Natural killer cell treated with Interleukin-12 subunit alpha and Interleukin-12 subunit beta and Interleukin-15 and Interleukin-18, amount 100 ng/mL, for 72 hours (primary cell): ENCODE data around the gene TSPAN9. TPM values are rescaled to one million over a fixed set of nuclear protein-coding genes. Genes with fewer than 3 reads are reported as not detected.

ENCODE experiments used
- ATAC-seq, 2 donors: fragments of 150-1000 bp; cut with Tn5 transposase in 1 of 2; sonication (Bioruptor Pico), chemical (Tn5 transposase) in 1 of 2; 2 replicates each; pipeline ENCODE4 v1.10.0; 2021
- DNase-seq: peaks from one replicate; pipeline ENCODE4 v3.0.0; 2022; ENCODE audit warnings: low spot score
- H3K27ac Mint-ChIP-seq, 2 donors: 1 replicate in 1 of 2; 2 replicates in 1 of 2; pipeline ENCODE4 v1.8.0; 2022; ENCODE audit warnings: mixed read lengths in 2 of 2, mild to moderate bottlenecking in 1 of 2, moderate library complexity in 1 of 2
- H3K27me3 Mint-ChIP-seq, 2 donors: 1 replicate in 1 of 2; 2 replicates in 1 of 2; pipeline ENCODE4 v1.8.0; 2022; ENCODE audit warnings: mixed read lengths in 2 of 2
- H3K36me3 Mint-ChIP-seq: one replicate; pipeline ENCODE4 v1.8.0; 2022; ENCODE audit warnings: mixed read lengths
- H3K4me1 Mint-ChIP-seq, 2 donors: 1 replicate in 1 of 2; 2 replicates in 1 of 2; pipeline ENCODE4 v1.8.0; 2022; ENCODE audit warnings: low read depth in 2 of 2, mixed read lengths in 2 of 2, mild to moderate bottlenecking in 1 of 2
- H3K4me3 Mint-ChIP-seq: one replicate; pipeline ENCODE4 v1.8.0; 2022; ENCODE audit warnings: mixed read lengths
- H3K9me3 Mint-ChIP-seq: 2 replicates; pipeline ENCODE4 v1.8.0; 2022; ENCODE audit warnings: mixed read lengths
- total RNA-seq, 2 donors: library from RNA; stranded (reverse); gene quantifications; one replicate each; pipeline ENCODE4 v1.2.3, GENCODE V29; 2022

Gene TSPAN9
- total RNA-seq, 2 donors from 2014 or later = 0.10 TPM; not detected in 1

GRCh38 chr12:3315201-3315661, 238.1 kb downstream of the TSPAN9 start:
- Mint-ChIP-seq H3K4me3 (no peak overlapping the region), H3K27me3 (peaks cover 10 to 14% of the 10 kb centered on the region in 2 donors), H3K4me1 (no peaks in the 10 kb centered on the region), H3K9me3 (no peaks in the 10 kb centered on the region), H3K27ac (no peak overlapping the region), H3K36me3 (no peaks in the 10 kb centered on the region)
- ATAC-seq = no peak
- DNase-seq = no peak

- Mint-ChIP-seq H3K27me3 (peaks cover 10% of the 10 kb centered on the region in 2 donors), H3K4me1 (no peaks in the 10 kb centered on the region), H3K4me3 (no peak overlapping the region), H3K27ac (no peak overlapping the region), H3K9me3 (no peaks in the 10 kb centered on the region), H3K36me3 (no peaks in the 10 kb centered on the region)
- DNase-seq (no peak), ATAC-seq (no peak)
These were observed 239.7 kb downstream of the TSPAN9 start for GRCh38 chr12:3316776-3317480.

GRCh38 chr12:3317481-3317815, 240.3 kb downstream of the TSPAN9 start:
- Mint-ChIP-seq H3K36me3 (no peaks in the 10 kb centered on the region), H3K4me3 (no peak overlapping the region), H3K4me1 (no peaks in the 10 kb centered on the region), H3K27ac (no peak overlapping the region), H3K27me3 (peaks cover 11 to 12% of the 10 kb centered on the region in 2 donors), H3K9me3 (no peaks in the 10 kb centered on the region)
- no peak for ATAC-seq
- no peak for DNase-seq

GRCh38 chr12:3317841-3318501, 240.8 kb downstream of the TSPAN9 start:
- Mint-ChIP-seq H3K27me3 (peaks cover 14 to 17% of the 10 kb centered on the region in 2 donors), H3K9me3 (no peaks in the 10 kb centered on the region), H3K4me1 (no peaks in the 10 kb centered on the region), H3K36me3 (no peaks in the 10 kb centered on the region), H3K27ac (no peak overlapping the region), H3K4me3 (no peak overlapping the region)
- no peak for DNase-seq
- ATAC-seq = no peak

- no peak for ATAC-seq
- peaks cover 6 to 14% of the 10 kb centered on the region in 2 donors for H3K27me3 Mint-ChIP-seq
- H3K27ac Mint-ChIP-seq = no peak overlapping the region
- H3K36me3 Mint-ChIP-seq = no peaks in the 10 kb centered on the region
- no peak overlapping the region for H3K4me3 Mint-ChIP-seq
- H3K9me3 Mint-ChIP-seq = no peaks in the 10 kb centered on the region
- H3K4me1 Mint-ChIP-seq = no peaks in the 10 kb centered on the region
- DNase-seq = no peak
These were observed 242.7 kb downstream of the TSPAN9 start for GRCh38 chr12:3319723-3320492.

- Mint-ChIP-seq H3K36me3 (no peaks in the 10 kb centered on the region), H3K4me3 (no peak overlapping the region), H3K27ac (no peak overlapping the region), H3K9me3 (no peaks in the 10 kb centered on the region), H3K27me3 (peaks cover 4 to 7% of the 10 kb centered on the region in 2 donors), H3K4me1 (no peaks in the 10 kb centered on the region)
- ATAC-seq = no peak
- no peak for DNase-seq
These were observed 243.8 kb downstream of the TSPAN9 start for GRCh38 chr12:3320881-3321509.

GRCh38 chr12:3321881-3322280, 244.7 kb downstream of the TSPAN9 start:
- Mint-ChIP-seq H3K27me3 (peaks cover 4 to 7% of the 10 kb centered on the region in 2 donors), H3K36me3 (no peaks in the 10 kb centered on the region), H3K27ac (no peak overlapping the region), H3K4me3 (no peak overlapping the region), H3K4me1 (no peaks in the 10 kb centered on the region), H3K9me3 (no peaks in the 10 kb centered on the region)
- no peak for DNase-seq
- no peak for ATAC-seq

GRCh38 chr12:3323002-3323685, 246.0 kb downstream of the TSPAN9 start:
- Mint-ChIP-seq H3K4me3 (no peak overlapping the region), H3K36me3 (no peaks in the 10 kb centered on the region), H3K4me1 (no peaks in the 10 kb centered on the region), H3K27ac (no peak overlapping the region), H3K9me3 (no peaks in the 10 kb centered on the region), H3K27me3 (peaks cover 4 to 7% of the 10 kb centered on the region in 2 donors)
- no peak for DNase-seq
- ATAC-seq = no peak

- peaks cover 9 to 21% of the 10 kb centered on the region in 2 donors for H3K27me3 Mint-ChIP-seq
- ATAC-seq (no peak), DNase-seq (no peak)
- no peaks in the 10 kb centered on the region for H3K4me1 Mint-ChIP-seq
- H3K27ac Mint-ChIP-seq = no peak overlapping the region
- no peaks in the 10 kb centered on the region for H3K36me3 Mint-ChIP-seq
- no peak overlapping the region for H3K4me3 Mint-ChIP-seq
- H3K9me3 Mint-ChIP-seq = no peaks in the 10 kb centered on the region
These were observed 248.6 kb downstream of the TSPAN9 start for GRCh38 chr12:3325736-3326135.

GRCh38 chr12:3326156-3326849, 249.1 kb downstream of the TSPAN9 start:
- H3K4me3 Mint-ChIP-seq = no peak overlapping the region
- no peaks in the 10 kb centered on the region for H3K36me3 Mint-ChIP-seq
- peaks cover 9 to 22% of the 10 kb centered on the region in 2 donors for H3K27me3 Mint-ChIP-seq
- DNase-seq = no peak
- no peak overlapping the region for H3K27ac Mint-ChIP-seq
- no peaks in the 10 kb centered on the region for H3K9me3 Mint-ChIP-seq
- no peaks in the 10 kb centered on the region for H3K4me1 Mint-ChIP-seq
- ATAC-seq = no peak

GRCh38 chr12:3326850-3327780, 249.9 kb downstream of the TSPAN9 start:
- no peak overlapping the region for H3K4me3 Mint-ChIP-seq
- no peak for DNase-seq
- no peaks in the 10 kb centered on the region for H3K4me1 Mint-ChIP-seq
- ATAC-seq = no peak
- H3K9me3 Mint-ChIP-seq = no peaks in the 10 kb centered on the region
- no peak overlapping the region for H3K27ac Mint-ChIP-seq
- H3K27me3 Mint-ChIP-seq = peaks cover 8 to 22% of the 10 kb centered on the region in 2 donors
- no peaks in the 10 kb centered on the region for H3K36me3 Mint-ChIP-seq

GRCh38 chr12:3328081-3328480, 250.9 kb downstream of the TSPAN9 start:
- Mint-ChIP-seq H3K9me3 (no peaks in the 10 kb centered on the region), H3K36me3 (no peaks in the 10 kb centered on the region), H3K27me3 (peaks cover 5 to 15% of the 10 kb centered on the region in 2 donors), H3K4me1 (no peaks in the 10 kb centered on the region), H3K27ac (no peak overlapping the region), H3K4me3 (no peak overlapping the region)
- DNase-seq (no peak), ATAC-seq (no peak)
